ENCODE measurements around the gene HPF1. TPM values are rescaled to one million over a fixed set of nuclear protein-coding genes. Genes with fewer than 3 reads are reported as not detected.
"Not testable (repeated sequence)": the region's sequence is repeated elsewhere in the genome, so short reads cannot be mapped to it uniquely, and the experiment has no call there.

Gene HPF1
- total RNA-seq, 1 donor from 2014 or later, result 33.3 TPM

DNA sequence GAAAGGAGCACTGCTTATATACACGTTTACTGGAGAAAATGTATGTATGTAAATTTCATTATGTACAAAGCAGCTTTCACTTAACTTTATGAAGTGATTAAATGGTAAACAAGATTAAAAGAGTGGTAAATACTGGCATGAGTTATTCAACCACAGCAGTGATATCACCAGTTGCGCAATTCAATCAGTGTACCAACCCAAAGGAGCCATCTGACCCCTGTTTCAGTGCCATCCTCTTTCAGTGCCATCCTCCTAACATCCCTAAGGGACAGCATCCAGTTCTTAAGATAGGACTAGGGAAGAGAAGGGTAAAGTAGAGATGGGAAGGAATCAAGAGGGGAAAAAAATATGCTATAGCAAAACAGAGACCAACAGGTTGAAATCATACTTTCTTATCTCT lies 16.2 kb downstream of the HPF1 start:
- DNase-seq (ENCODE audit: low read depth), result peak; percentile 18

DNA sequence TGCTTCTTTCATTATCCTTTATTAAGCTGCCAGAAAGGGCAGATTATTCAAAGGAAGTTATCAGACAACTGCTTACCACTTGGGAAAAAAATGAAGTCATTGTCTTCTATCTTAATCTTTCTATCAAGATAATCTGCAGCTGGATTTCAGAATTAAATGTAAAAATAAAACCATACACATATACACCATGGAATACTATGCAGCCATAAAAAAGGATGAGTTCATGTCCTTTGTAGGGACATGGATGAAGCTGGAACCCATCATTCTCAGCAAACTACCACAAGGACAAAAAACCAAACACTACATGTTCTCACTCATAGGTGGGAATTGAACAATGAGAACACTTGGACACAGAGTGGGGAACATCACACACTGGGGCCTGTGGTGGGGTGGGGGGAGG lies 19.1 kb downstream of the HPF1 start:
- not testable (repeated sequence) for DNase-seq (ENCODE audit: low read depth)

DNA sequence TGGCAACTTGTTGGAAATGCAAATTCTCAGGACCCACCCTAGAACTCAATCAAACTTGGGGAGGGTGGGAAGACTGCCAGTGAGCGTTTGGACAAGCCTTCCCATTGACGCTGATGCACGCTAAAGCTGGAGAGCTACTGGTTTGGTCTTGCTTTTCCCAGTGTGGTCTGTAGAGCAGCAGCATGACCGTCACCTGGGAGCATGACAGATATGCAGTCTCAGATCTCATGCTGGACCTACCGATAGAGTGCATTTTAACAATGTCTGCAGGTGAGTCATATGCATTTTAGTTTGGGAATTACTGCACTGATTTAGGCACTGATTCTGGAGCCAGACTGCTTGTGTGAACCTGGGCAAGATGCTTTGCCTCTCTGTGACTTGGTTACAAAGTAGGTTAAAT lies 27.2 kb downstream of the HPF1 start:
- DNase-seq (ENCODE audit: low read depth), result no peak

DNA sequence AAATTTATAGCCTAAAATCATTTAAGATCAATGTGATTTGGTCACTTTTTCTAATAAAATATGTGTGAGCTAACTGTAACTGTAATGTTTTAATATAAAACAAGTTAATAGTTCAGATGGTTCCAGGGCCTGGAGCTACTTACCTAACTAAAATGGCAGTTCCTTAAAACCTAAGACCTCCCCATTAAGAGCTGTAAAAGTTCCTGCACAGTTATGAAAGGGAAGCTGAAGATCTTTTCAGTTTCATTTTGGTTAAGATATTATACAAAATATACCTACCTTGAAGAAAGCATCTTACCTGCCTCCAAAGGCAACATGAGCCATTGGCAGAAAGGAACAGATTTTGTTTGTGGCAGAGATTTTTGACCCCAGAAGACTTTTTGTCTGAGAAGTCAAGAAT lies 30.1 kb downstream of the HPF1 start:
- DNase-seq (ENCODE audit: low read depth), result no peak

DNA sequence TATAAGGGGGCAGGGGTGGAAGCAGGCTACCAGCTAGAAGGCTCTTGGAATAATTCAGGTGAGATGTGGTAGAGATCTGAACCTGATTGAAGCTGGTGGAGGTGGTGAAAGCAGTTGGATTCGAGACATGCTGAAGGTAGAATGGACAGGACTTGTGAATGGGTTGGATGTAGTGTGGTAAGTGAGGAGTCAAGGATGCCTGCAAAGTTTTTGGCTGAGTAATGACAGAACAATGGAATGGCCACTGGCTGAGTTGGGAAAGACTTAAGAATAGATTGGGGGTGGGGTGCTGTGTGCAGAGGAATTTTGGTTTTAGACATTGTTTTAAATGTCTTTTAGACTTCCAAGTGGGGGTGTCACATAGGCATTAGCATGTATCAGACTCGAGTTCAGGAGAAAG lies 33.5 kb downstream of the HPF1 start:
- peak; percentile 24 for DNase-seq (ENCODE audit: low read depth)

DNA sequence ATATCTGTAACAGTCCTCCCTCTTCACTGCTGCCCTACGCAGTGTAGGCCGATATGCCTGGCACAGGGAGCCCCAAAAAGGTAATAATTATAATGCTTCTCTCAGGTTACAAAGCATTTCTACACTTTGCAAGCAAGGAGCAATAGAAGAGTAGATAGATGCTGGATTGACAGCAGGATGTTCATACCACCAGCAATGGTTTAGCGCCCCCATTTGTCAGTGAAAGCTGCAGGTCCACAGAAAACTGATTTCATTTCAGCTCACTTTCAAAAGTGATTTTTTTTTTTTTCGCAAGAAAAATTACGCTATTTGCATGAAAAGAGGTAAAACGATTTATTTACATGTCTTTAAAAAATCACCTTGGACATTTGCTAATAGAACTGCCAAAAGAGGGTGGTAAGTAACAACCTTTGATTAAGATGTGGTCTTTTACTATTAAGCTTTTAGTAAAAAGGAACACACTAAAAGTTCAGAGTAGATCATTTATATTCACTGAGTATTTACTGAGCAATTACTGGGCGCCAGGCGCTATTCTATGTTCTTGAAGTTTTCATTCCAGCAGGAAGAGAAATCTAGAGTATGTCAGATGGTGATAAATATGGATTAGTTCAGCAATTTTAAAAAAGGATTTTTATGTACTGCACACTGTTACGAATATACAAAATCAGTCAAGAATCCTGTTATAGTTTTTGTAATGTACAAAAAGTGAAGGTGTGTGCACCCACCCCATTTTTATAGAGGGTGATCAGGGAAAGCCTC lies 34.4 kb downstream of the HPF1 start:
- DNase-seq (ENCODE audit: low read depth), result no peak

DNA sequence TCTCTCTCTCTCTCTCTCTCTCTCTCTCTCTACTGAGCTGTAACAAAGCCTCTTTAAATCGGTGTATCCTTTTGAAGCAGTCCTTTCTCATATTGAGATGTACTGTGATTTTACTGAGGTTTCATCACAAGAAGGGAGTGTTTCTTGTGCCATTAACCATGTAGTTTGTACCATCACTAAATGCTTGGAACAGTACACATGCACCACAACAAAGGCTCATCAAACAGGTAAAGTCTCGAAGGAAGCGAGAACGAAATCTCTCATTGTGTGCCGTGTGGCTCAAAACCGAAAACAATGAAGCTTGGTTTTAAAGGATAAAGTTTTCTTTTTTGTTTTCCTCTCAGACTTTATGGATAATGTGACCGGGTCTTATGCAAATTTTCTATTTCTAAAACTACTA lies 37.2 kb downstream of the HPF1 start:
- DNase-seq (ENCODE audit: low read depth), result no peak

DNA sequence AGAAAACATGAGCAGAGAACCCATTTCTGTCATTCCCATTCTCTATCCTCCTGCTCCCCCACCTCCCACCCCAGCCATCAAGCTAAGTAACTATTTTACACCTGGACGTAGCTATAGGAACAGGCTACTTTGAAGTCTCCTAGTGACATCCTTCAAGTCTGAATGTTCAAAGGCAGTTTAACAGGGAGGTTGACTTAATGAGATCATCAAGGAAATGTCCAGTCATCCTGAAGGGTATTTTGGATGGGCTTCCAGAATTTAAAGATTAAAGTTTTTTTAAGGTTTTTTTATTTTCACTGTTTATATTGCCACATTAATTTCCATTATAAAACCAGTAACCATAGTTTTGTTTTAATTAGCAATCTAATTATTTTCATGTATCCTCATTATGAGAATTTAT lies 41.1 kb downstream of the HPF1 start:
- DNase-seq (ENCODE audit: low read depth), result no peak

DNA sequence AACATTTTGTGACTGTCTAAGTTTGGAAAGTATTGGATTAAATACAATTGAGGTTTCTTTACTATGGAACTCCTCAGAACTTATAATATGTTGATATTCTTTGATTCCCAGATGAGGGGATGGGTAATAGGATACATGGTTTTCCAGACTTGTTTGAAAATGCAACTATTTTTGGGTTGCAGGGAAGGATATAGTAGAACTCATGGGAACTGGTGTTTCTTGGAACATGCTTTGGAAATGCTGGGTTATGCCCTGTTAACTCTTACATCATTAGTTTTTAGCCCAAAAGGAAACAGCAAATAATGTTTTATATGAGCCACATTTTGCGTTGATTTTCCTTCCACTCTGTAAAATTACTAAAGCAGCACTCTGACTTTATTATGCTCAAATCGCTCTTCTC lies 41.9 kb downstream of the HPF1 start:
- no peak for DNase-seq (ENCODE audit: low read depth)

DNA sequence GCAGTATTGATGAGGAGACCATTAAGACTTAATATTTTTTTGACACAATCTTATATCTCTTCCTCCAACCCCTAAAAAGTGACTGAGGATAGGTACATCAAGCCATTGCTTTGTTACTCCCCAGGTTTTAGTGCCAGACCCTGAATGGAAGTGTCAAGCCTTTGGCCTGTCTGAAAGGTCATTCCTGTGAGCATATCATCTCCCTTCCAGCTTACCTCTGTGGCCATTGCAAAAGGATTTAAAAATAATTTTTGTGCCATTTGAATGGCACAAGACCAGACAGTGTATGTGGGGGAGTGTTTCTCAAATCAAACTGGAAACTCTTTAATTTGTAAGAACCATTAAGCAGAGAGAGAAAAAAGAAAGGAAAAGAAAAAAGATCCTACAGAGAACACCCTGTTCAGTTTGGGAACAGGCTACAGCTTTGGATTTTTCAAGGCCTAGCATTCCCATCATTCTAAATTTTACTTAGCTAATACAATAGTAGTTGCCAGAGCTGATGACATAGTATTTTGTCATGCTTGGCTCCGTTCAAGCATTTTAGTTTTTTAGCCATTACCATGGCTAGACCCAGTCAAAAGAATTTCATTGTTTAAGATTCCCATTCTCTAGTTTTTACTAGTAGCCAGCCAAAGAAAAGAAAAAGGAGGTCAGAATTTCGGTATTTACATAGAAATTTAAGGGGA lies 49.6 kb downstream of the HPF1 start:
- no peak for DNase-seq (ENCODE audit: low read depth)

DNA sequence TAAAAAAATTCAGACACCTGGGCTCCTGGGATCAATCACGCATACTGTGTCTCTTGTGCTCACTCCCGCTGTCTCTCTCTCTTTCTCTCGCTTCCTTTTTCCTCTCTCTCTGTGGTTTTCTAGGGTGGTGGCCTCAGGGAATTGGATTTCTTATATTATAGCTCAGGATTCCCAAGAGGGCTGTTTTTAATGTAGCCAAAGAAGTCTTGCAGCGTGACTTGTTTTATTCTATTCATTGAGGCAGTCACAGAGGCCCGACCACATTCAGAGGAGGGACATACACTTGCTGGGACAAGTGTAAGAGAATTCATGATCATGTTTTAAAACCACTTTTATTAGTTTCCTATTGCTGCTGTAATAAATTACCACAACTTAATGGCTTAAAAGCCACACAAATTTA lies 59.4 kb downstream of the HPF1 start:
- no peak for DNase-seq (ENCODE audit: low read depth)

DNA sequence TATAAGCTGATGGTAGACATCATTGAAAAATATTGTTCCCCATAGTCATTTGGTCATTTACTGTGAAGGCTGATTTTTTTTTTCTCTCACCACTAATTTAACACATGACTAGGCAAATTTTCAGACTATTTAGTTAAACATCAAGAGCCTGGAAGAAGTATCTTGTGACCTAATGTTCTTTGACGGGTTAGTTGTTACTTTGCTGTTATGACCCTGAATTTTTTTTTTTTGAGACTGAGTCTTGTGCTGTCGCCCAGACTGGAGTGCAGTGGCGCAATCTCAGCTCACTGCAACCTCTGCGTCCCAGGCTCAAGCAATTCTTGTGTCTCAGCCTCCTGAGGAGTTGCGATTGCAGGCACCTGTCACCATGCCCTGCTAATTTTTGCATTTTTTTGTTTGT lies 67.0 kb downstream of the HPF1 start:
- DNase-seq (ENCODE audit: low read depth), result no peak

DNA sequence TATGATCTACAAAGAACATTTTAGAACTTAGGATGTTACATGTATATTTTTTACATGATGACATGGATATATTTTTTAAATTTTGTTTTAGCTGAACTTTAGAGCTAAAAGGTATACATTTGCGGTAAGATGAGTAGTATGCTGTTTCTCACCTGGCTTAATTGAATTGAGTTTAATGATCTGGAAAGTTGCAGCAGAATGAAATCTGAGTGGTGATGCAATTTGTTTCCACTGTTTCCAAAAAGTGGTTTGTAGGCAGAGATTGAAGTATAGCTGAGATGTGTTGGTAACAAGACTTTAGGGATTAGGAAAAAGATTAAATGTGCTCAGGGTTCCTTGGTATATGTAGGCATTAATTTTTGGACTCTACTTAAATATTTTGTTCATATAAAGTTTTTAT lies 68.1 kb downstream of the HPF1 start:
- no peak for DNase-seq (ENCODE audit: low read depth)

DNA sequence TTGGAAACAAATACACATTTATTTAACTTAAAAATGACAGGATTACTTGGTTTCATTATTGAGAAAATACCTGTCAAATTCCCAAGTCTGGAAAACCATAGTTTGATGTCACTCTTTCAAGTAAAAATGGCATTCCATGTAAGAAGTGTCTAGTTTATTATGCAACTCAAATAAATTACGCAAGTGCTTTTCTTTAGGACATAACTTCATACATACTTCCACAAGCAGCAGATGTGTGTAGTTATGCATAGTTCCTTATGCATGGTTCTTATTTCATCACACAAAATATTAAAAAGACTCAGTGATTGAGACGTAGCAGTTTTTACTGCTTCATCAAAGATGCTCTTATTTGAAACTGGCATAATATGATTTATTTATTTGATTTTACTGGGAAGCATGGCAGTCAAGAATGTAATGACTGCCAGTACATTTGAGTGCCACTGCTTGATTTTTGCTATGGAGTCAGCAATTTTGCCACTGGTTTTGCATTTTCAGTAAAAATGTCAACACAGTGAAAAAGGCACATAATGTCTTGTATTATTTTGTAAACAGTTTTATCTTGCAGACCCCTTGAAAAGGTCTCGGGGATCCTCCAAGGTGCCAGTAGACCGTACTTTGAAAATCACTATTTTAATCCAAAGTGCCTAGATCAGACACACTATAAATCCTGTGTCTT lies 75.2 kb downstream of the HPF1 start:
- no peak for DNase-seq (ENCODE audit: low read depth)

Other genes with a start within 250 kb of the HPF1 start
- gene NEK1, start 145.4 kb downstream of the HPF1 start, total RNA-seq, result 11.2 and 11.8 TPM in 2 replicates
- gene CLCN3, start 137.4 kb downstream of the HPF1 start, total RNA-seq, result 25.1 and 32.6 TPM in 2 replicates

All from myocyte (in vitro differentiated cells).